Activated naive CD8-positive, alpha-beta T cell treated with anti-CD3 and anti-CD28 coated beads, Interleukin-2, amount 50 U/mL, for 24 hours (primary cell): ENCODE results near the gene AP3S1.
"Not testable (repeated sequence)": the region's sequence is repeated elsewhere in the genome, so short reads cannot be mapped to it uniquely, and the experiment has no call there.

Experiments used
- ATAC-seq: fragments of 150-1000 bp; cut with Tn5 transposase; one replicate; pipeline ENCODE4 v1.10.0; 2021
- DNase-seq: peaks from one replicate; pipeline ENCODE4 v3.0.0; 2021
- H3K27ac Mint-ChIP-seq: one replicate; pipeline ENCODE4 v1.8.0; 2021; ENCODE audit warnings: mild to moderate bottlenecking, mixed read lengths
- H3K27me3 Mint-ChIP-seq: one replicate; pipeline ENCODE4 v1.8.0; 2021; ENCODE audit warnings: mixed read lengths
- H3K36me3 Mint-ChIP-seq: one replicate; pipeline ENCODE4 v1.8.0; 2021; ENCODE audit warnings: low read depth, mixed read lengths
- H3K4me1 Mint-ChIP-seq: one replicate; pipeline ENCODE4 v1.8.0; 2021; ENCODE audit warnings: mixed read lengths
- H3K4me3 Mint-ChIP-seq: one replicate; pipeline ENCODE4 v1.8.0; 2021; ENCODE audit warnings: mild to moderate bottlenecking, moderate library complexity, mixed read lengths
- H3K9me3 Mint-ChIP-seq: one replicate; pipeline ENCODE4 v1.8.0; 2021; ENCODE audit warnings: mixed read lengths

Gene AP3S1

GRCh38 chr5:115815006-115815692 is 26.6 kb upstream of the AP3S1 start:
- peak overlapping the region; percentile 40 for H3K27ac Mint-ChIP-seq
- no peaks in the 10 kb centered on the region for H3K9me3 Mint-ChIP-seq
- ATAC-seq (peak; percentile 67), DNase-seq (no peak)
- no peaks in the 10 kb centered on the region for H3K36me3 Mint-ChIP-seq
- H3K4me3 Mint-ChIP-seq: peak overlapping the region; percentile 67
- H3K27me3 Mint-ChIP-seq: peaks cover 75% of the 10 kb centered on the region
- peaks cover 33% of the 10 kb centered on the region for H3K4me1 Mint-ChIP-seq

DNA sequence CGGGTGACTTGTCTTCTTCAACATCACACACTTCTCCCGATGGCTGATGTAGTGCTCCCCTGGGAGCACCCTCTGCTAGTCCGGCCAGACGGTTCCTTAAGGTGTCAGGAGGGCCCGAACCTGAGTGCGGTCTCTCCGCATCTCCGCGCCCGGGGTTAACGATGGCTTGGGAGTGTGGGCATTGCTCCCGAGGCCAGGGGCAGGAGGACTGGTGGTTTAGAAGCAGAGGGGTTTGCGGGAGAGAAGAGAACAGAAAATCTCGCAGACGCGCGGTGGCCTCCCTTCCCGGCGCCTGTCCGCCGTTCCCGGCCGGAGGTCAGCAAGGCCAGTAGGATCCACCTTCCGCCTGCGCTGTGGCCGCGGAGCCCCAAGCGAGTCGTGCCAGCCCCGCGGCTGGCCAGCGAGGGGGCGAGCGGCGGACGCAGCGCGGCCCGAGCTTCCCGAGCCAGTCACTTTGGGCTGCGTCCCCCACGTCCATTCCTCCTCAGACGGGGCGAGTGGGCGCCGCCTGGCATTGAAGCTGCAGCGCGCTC is 26.0 kb upstream of the AP3S1 start:
- ATAC-seq (no peak), DNase-seq (no peak)
- Mint-ChIP-seq H3K27me3 (peaks cover 75% of the 10 kb centered on the region), H3K4me3 (peak overlapping the region; percentile 74), H3K4me1 (peaks cover 30% of the 10 kb centered on the region), H3K36me3 (no peaks in the 10 kb centered on the region), H3K9me3 (no peaks in the 10 kb centered on the region), H3K27ac (no peak overlapping the region)

DNA sequence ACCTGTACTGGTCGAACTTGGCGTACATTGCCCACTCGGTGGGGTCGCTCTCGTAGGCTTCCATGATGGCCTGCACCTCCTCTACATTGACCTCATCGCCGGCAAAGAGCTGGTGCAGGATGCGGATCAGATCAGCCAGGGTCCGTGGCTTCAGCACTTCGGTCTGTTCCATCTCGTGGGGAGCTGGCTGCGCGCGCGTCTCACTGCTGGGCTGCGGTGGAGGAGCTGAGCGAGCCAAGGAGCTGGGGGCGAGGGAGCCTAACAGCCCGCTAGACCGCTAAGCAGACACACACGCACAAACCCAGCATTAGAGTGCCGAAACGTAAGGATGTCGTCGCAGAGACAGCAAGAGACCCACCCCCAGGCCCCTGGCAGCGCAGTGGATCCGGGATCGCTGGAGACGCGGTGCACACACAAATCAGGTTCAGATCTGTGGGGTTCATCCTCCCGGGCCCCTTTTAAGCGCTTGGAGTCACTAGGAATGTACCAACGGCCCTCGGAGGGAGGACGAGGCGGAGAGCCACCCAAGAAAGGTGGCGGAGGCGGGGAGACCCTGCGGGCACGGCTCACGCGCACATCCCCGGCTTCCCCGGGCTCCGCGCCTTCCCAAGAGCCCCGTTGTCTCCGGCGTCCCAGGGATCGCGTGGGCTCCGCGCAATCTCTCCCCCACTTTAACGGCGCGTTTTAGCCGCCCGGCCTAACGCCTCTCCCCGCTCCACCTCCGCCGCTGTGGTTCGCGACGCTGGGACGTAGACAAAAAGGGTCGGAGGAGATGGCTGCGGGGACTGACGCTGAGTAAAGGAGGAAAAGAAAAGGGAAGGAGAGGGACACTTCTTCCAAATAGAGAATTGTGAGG is 25.3 kb upstream of the AP3S1 start, which contains the start of gene CDO1:
Gene CDO1 (minus strand): TSS at position 434 of the 856 bp plus-strand sequence. CDS start 262 bp downstream, at position 172.
- H3K27me3 Mint-ChIP-seq: peaks cover 70% of the 10 kb centered on the region
- peak; percentile 39 for DNase-seq
- H3K4me1 Mint-ChIP-seq: peaks cover 26% of the 10 kb centered on the region
- H3K36me3 Mint-ChIP-seq: no peaks in the 10 kb centered on the region
- H3K9me3 Mint-ChIP-seq: no peaks in the 10 kb centered on the region
- no peak within 1 kb of the TSS for H3K27ac Mint-ChIP-seq
- peak within 1 kb of the TSS; percentile 74 for H3K4me3 Mint-ChIP-seq
- peak; percentile 68 for ATAC-seq

- no peaks in the 10 kb centered on the region for H3K36me3 Mint-ChIP-seq
- no peak overlapping the region for H3K4me3 Mint-ChIP-seq
- peaks cover 70% of the 10 kb centered on the region for H3K27me3 Mint-ChIP-seq
- H3K4me1 Mint-ChIP-seq: peaks cover 26% of the 10 kb centered on the region
- ATAC-seq: no peak
- H3K9me3 Mint-ChIP-seq: no peaks in the 10 kb centered on the region
- H3K27ac Mint-ChIP-seq: no peak overlapping the region
- DNase-seq: no peak
Observed at GRCh38 chr5:115817386-115817785, 24.3 kb upstream of the AP3S1 start.

DNA sequence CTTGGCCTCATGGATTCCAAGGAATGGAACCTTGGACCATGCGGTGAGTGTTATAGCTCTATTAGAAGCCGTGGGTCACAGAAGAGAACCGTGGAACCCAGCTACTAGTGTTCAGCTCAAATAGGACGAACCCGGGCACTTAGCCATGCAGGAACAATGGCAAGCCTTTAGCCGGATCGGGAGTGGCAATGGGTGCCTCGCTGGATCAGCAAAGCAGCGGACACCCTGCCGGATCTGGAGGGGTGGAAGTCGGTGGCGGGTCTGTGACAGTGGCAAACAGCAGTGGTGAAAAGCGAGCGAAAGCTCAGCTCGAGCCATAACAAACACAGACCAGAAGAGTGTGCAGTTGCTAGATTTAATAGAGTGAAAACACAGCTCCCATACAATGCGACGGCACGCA is 22.9 kb upstream of the AP3S1 start:
- Mint-ChIP-seq H3K9me3 (no peaks in the 10 kb centered on the region), H3K27ac (no peak overlapping the region), H3K27me3 (peaks cover 57% of the 10 kb centered on the region), H3K36me3 (no peaks in the 10 kb centered on the region), H3K4me1 (peaks cover 24% of the 10 kb centered on the region), H3K4me3 (no peak overlapping the region)
- DNase-seq: no peak
- ATAC-seq: no peak

DNA sequence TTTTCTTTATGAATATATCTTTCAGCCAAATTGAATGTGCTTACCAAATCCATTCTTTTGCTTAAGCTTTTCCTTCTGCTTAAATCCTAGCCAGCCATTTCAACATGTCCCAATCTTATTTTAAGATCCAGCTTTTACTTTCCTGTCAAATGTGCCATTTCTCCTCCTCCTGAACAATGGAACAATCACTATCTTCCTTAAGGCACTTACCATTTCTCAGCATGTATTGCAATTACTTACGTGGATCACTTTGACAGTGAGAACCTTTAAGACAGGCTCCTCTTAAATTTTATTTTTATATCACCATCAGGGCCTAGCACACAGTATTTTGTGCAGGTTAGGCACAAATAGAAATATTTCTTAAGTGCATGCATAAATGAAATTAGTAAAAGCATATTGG is 20.9 kb upstream of the AP3S1 start:
- H3K4me1 Mint-ChIP-seq: peaks cover 7% of the 10 kb centered on the region
- no peaks in the 10 kb centered on the region for H3K36me3 Mint-ChIP-seq
- H3K4me3 Mint-ChIP-seq: no peak overlapping the region
- peaks cover 38% of the 10 kb centered on the region for H3K27me3 Mint-ChIP-seq
- no peak overlapping the region for H3K27ac Mint-ChIP-seq
- no peaks in the 10 kb centered on the region for H3K9me3 Mint-ChIP-seq
- no peak for DNase-seq
- no peak for ATAC-seq

- H3K9me3 Mint-ChIP-seq, H3K27ac Mint-ChIP-seq, H3K4me1 Mint-ChIP-seq, ATAC-seq, DNase-seq, H3K4me3 Mint-ChIP-seq: not testable (repeated sequence)
- Mint-ChIP-seq H3K36me3 (peaks cover 17% of the 10 kb centered on the region), H3K27me3 (peaks cover 13% of the 10 kb centered on the region)
Observed at GRCh38 chr5:115824983-115825382, 16.8 kb upstream of the AP3S1 start.

GRCh38 chr5:115825948-115826347 is 15.8 kb upstream of the AP3S1 start:
- Mint-ChIP-seq H3K27ac (no peak overlapping the region), H3K9me3 (no peaks in the 10 kb centered on the region), H3K4me1 (peaks cover 2% of the 10 kb centered on the region), H3K27me3 (peaks cover 5% of the 10 kb centered on the region), H3K36me3 (peaks cover 17% of the 10 kb centered on the region), H3K4me3 (no peak overlapping the region)
- DNase-seq (no peak), ATAC-seq (no peak)

DNA sequence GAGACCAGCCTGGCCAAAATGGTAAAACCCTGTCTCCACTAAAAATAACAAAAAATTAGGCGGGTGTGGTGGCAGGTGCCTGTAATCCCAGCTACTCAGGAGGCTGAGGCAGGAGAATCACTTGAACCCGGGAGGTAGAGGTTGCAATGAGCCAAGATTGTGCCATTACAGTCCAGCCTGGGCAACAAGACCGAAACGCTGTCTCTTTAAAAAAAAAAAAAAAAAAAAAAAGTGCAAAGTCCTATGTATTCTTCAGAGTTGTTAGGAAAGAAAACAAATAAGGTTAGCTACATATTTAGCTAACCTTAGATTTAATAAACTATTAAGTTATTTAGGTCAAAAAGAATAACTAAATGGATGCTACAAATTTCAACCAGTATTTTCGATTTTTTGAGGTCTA is 11.8 kb upstream of the AP3S1 start:
- Mint-ChIP-seq H3K9me3 (no peaks in the 10 kb centered on the region), H3K27ac (no peak overlapping the region), H3K4me1 (peaks cover 6% of the 10 kb centered on the region), H3K27me3 (no peaks in the 10 kb centered on the region), H3K36me3 (peaks cover 25% of the 10 kb centered on the region), H3K4me3 (no peak overlapping the region)
- ATAC-seq (no peak), DNase-seq (no peak)

DNA sequence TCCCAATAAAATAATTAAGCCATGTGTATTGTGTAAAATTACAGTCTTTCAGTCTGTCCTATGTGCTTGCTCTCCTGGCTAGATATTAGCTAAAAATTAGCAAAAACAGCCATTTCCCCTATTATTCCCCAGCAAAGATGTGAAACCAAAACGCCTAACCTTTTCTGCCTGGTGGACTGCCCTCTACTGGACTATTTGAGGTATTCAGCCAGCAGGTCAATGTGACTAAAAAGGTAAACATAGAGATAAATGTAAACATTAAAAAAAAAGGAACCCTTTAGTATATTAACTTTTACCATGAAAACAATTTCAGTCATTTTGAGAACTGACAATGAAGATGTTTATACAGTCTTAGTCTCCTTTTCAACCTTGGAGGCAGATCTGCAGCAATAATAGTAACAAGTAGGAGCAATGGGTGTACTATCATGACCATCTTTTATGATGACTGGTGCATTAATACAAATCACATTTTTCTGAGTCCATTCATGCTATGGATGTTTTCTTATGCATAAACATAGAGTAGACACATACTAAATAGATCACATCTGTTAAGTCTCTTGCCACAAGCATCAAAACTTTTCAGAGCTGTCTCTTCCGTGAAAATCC is 10.5 kb upstream of the AP3S1 start:
- Mint-ChIP-seq H3K4me1 (peaks cover 11% of the 10 kb centered on the region), H3K27me3 (no peaks in the 10 kb centered on the region), H3K9me3 (no peaks in the 10 kb centered on the region), H3K4me3 (no peak overlapping the region), H3K27ac (no peak overlapping the region), H3K36me3 (peaks cover 37% of the 10 kb centered on the region)
- ATAC-seq (no peak), DNase-seq (peak; percentile 16)

DNA sequence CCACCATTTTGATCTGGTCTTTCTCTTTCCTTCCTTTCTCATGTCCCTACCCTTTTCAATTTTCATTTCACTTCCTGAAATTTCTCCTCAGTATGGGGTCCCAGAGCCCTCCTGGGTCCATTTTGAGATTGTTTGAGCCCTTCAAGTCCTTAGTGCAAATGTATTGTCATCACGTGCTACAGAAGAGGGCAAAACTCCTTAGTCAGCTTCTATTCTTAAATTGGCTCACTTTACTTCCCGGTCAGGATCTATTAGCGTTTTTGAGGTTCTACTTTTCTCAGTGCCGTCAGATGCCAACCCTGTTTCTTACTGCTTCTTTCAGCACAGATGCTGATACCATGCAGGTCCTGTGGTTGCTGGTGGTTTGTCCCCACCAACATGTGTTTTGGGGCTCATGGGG is 6.3 kb upstream of the AP3S1 start:
- peaks cover 35% of the 10 kb centered on the region for H3K36me3 Mint-ChIP-seq
- ATAC-seq (no peak), DNase-seq (no peak)
- no peak overlapping the region for H3K4me3 Mint-ChIP-seq
- H3K27ac Mint-ChIP-seq: peak overlapping the region; percentile 14
- H3K9me3 Mint-ChIP-seq: no peaks in the 10 kb centered on the region
- H3K27me3 Mint-ChIP-seq: no peaks in the 10 kb centered on the region
- H3K4me1 Mint-ChIP-seq: peaks cover 37% of the 10 kb centered on the region

GRCh38 chr5:115838885-115839518 is 2.7 kb upstream of the AP3S1 start:
- Mint-ChIP-seq H3K27me3 (no peaks in the 10 kb centered on the region), H3K9me3 (no peaks in the 10 kb centered on the region), H3K4me3 (peak overlapping the region; percentile 96), H3K4me1 (peaks cover 51% of the 10 kb centered on the region), H3K27ac (peak overlapping the region; percentile 100), H3K36me3 (peaks cover 26% of the 10 kb centered on the region)
- no peak for ATAC-seq
- DNase-seq: no peak

- peak overlapping the region; percentile 100 for H3K27ac Mint-ChIP-seq
- H3K27me3 Mint-ChIP-seq: no peaks in the 10 kb centered on the region
- ATAC-seq: no peak
- peaks cover 19% of the 10 kb centered on the region for H3K36me3 Mint-ChIP-seq
- no peaks in the 10 kb centered on the region for H3K9me3 Mint-ChIP-seq
- H3K4me3 Mint-ChIP-seq: peak overlapping the region; percentile 96
- H3K4me1 Mint-ChIP-seq: peaks cover 62% of the 10 kb centered on the region
- DNase-seq: no peak
Observed at GRCh38 chr5:115840873-115841272, 862 bp upstream of the AP3S1 start.
